Cortex of kidney (tissue), 1 donor: ENCODE measurements around the gene ZNF778.

Experiments
- DNase-seq: peaks from one replicate; lab custom pipeline; 2025; lab: John Stamatoyannopoulos, UW

Gene ZNF778

DNA sequence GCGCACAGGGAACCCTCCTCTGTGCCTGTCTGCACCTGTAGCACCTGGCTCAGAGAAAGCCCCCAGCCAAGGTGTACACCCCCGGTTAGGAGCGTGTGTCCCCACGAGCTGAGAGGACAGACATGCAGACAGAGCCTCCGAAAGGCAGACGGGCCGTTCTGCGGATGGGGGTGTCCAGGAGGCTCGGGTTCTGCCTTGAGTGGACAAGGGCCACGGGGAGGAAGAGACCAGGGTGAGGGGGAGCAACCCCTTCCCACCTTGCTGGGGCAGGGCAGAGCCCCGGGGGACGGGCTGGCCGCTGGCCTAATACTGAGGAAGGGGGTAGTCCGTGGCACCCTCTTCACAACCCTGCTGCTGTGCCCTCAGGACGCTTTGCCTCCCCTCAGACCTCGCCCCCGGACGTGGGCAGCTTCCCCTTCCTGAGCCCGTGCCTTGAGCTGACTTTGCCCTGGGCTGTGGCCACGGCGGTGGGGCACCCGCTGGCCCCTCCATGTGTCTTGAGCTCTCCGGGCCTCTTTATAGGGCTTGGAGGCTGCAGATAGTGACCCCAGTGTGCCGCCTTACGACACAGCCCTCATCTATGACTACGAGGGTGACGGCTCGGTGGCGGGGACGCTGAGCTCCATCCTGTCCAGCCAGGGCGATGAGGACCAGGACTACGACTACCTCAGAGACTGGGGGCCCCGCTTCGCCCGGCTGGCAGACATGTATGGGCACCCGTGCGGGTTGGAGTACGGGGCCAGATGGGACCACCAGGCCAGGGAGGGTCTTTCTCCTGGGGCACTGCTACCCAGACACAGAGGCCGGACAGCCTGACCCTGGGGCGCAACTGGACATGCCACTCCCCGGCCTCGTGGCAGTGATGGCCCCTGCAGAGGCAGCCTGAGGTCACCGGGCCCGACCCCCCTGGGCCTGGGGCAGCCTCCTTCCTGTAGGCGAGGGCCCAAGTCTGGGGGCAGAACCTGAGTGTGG is 22.9 kb upstream of the ZNF778 start:
- no peak for DNase-seq

DNA sequence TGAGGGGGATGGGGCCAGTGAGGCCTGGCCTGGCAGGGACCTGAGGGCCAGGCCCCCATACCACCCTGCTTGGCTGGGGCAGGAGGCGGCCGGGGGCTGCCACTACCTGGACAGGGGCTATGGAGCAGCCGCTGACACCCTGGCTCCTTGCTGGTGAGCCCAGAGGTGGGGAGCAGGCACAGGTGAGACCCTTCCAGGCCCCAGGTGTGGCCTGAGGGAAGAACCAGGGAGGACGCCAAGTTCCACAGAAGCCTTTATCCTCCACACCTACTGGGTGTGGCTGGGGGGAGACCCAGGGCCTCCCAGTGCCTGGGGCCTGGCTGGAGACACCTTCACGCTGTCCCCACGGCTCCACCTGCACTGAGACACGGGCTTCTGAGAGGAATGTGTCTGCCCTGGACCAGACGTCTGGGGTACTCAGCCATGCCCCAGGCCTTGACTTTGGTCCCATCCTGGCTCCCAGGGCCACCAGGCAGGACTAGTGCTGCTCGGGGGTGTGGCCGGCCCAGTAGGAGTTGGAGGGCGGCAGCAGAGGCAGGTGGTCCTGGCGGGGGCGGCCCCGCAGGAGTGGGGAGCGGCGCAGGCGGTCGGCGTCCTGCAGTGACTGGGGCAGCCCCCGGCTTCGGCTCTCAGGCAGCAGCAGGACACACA is 21.9 kb upstream of the ZNF778 start:
- DNase-seq: no peak

DNA sequence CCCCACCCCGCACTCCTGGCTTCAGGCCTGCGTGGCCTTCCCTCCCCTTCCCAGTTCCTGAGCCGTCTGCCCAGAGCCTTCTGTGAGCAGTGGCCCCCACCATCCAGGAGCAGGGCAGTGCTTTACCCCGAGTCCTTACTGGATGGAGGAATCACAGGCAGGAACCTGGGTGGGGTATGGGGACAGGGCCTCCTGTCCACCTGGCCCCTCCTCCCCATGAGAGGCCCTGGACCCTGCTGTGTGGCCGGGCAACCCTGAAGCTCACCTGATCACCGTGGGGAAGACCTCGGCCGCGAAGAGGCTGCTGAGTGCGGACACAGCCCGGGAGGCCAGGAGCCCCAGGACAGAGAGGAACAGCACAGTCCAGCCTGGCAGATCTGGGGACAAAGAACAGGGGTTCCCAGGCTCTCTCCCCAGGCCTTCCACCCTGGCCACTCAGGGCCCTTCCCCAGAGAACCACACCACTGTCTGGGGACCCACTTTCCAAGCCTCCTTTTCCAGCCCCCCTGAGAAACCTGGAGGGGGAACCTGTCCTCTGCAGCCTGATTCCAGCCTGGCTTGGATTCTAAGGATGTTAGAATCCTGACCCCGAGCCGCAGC is 20.4 kb upstream of the ZNF778 start:
- no peak for DNase-seq

DNA sequence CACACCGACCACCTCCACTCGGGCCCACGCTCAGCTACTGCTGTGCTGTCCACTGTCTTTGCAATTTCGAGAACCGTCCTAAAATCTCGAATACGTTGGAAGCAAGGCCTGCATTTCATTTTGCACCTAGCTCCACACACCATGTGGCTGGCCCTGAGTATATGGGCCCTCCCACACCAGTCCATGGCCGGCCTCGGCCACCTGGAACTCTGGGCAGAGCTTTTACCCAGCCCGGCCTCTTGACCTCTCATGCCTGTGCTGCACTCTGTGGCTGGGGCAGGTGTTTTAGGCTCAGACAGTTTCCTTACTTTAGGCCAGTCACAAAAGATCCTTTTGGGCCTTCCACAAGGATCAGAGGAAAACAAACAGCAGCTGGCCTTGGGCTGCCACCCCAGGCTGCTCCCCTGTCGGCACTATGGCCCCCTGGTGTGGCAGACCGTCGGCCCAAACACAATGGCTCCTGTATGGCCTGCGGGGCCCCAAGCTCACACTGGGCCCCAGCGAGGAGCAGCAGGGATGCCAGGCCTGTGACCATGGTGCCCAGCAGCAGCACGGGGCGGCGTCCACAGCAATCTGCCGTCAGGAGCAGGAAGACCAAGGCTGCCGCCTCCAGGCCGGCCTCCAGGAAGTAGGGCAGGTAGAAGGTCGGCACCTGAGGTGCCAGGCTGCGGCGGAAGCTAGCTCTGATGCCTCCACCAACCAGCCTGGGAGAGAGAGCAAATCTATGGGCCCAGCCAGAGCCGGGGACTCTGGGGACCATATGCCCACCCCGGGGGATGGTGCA is 19.7 kb upstream of the ZNF778 start:
- DNase-seq: no peak

DNA sequence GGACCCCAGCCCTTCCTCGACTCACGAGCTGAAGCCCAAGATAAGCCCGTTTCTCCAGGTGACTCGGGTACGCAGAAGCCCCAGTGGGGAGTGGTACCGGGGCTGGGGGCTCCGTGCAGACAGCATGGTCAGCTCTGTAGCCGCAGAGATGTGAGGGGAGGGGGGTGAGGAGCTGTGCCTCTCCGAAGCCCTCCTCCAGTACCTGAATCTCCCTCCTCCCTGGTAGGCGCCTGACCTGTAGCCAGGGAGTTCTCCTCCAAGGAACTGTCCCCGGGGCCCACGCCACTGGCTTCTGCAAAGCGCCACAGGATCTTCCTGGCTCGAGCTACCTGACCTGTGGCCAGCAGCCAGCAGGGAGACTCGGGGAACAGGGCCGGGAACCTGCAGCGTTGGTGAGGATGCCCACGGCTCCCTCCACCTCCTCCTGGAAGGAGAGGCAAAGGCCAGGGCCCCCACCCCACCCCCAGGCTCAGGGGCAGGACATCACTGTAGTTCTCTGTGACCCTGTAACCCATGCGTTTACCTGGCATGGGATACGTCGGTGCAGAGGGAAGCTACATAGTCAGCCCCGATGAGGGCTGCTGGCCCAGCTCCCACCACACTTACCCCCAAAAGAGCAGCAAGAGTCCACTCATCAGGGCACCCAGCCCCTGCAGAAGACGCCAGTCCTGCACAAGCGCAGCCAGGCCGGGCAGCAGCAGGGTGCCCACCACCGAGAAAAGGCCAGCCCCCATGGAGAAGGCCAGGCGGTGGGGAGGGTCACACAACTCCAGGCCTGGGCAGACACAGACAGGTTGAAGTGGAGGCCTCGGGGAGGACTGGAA is 18.9 kb upstream of the ZNF778 start:
- no peak for DNase-seq

DNA sequence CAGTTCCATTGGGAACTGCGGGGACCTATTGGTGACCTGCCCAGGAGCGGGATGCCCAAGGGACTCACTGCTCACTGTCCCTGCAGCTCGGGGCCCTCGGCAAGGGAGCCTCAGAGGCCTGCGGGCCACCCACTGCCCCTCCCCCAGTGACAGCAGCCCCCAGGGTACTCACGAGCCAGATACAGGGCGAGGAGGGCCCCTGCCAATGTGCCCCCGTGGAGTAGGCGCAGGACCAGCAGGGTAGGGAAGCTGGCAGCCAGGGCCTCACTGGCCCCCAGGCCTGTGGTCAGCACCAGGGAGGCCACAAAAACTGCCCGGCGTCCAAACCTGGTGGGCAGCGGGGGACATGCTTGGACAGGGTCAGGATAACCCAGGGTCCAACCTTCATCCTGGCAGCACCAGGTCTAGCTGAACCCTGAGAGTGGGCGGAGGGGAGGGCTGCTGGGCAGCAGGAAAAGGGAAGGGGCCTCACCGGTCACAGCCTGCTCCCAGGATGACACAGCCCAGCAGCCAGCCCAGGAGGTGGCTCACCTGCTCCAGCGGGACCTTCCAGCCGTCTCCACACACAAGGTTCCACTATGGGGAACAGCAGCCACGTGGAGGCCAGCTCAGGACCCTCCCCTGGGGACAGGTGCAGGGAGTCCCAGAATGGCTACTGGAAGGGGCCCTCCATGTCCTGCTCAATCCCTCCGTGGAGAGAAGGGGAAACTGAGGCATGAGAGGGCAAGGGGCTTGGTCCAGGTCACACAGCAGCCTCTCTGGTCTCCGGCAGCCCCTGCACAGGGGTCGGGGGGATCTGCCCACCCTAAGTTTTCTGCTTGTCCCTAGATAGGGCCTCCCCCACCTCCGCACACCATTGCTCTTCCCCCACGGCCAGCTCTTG is 18.0 kb upstream of the ZNF778 start:
- no peak for DNase-seq

DNA sequence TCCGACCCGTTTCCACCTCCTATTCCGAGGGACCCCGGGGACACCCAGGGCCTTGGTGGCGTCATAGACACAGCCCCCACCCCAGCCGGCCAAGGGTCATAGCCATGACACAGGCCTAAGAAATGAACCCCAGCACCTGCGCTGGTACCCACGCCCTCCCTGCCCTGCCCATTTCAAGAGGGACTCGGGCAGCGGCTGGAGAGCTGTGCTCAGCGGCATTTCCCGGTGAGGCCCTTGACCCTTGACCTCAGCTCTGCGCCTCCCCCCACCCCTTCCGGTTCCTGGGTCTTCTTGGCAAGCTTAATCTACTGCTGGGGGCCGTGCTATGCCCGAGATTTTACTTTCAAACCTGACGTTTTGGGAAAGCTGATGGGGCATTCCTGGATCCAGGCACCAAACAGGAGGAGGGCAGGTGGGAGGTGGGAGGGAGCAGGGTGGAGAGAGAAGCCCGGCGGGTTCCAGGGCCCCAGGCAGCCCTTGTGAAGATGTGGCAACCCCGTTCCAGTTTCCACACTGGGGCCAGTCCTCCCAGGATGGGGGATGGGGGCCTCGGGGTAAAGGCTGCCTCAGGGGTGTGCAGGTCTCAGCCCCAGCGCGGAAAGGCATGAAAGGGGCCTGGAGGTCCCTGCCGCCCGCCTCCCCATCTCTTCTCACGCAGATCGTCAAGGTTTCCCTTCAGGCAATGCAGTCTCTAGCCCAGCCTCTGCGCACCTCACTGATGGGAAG is 17.2 kb upstream of the ZNF778 start, which contains the start of gene SLC22A31:
Gene SLC22A31 (minus strand): TSS at position 414 of the 726 bp plus-strand sequence. CDS start 36 bp downstream, at position 378.
- no peak for DNase-seq

DNA sequence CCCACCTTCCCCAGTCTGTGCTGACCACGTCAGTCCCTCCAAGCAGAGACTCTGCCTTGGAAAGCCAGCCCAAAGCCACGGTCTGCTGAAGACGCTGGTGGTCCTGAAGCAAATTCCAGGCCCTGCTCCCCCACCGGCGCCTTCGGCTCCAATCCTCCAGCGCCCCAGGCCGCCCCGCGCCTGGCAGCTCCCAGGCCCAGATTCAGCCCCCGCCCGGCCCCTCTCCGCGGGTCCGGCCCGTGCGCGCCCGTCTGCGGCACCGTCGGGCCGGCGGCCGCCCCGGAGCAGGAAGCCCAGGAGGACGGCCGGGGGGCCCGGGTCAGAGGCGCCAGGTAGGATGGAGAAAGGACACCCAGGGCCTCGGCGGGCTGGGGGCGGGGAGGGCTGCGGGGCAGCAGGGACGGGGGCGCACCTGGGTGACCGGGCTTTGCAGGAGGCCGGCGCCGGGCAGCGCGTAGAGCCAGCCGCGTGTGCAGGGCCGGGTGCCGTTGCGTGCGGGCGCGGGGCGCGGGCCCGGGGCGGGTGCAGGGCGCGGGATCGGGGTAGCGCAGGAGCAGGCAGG is 16.6 kb upstream of the ZNF778 start:
- DNase-seq: no peak

DNA sequence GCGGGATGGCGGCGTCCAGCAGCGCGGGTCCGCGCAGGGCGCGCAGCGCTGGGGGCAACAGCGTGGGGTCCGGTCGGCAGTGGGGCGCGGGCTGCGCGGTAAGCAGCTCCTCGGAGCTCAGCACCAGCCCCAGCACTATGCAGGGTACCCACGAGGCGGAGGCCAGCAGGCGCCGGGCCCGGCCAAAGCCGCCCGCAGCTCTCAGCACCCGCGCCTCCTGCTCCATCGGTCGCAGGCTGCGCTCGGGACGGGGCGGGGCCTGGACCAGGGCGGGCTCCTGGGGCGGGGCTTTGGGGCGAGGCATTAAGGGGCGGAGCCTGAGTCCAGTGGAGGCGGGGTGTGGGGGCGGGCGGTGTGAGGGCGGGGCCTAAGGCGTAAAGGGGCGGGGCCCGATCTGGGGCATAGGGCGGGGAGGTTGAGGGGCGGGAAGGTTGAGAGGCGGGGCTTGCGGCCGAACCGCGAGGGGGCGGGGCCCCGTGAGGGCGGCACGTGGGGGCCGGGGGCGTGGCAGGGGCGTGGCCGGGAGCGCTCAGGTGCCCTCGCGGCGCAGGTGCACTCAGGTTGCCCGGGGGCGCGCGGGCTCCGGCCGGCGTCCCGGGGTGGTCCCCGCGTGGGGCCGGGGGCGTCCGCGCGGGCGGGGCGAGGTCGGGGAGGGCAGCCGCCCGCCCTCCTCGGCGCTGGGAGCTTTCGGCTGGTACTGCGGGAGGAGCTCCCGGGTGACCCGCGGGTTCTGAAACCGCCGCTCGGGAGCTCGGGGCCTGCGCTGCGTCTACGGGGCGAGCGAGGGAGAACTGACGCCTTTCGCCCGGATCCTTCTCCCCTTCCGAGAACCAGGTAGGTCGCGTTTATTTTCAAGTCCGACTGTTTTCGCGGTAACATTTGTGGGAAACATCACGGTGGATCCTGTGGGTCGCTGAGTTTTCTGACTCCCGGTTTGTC is 15.8 kb upstream of the ZNF778 start:
- DNase-seq: no peak

DNA sequence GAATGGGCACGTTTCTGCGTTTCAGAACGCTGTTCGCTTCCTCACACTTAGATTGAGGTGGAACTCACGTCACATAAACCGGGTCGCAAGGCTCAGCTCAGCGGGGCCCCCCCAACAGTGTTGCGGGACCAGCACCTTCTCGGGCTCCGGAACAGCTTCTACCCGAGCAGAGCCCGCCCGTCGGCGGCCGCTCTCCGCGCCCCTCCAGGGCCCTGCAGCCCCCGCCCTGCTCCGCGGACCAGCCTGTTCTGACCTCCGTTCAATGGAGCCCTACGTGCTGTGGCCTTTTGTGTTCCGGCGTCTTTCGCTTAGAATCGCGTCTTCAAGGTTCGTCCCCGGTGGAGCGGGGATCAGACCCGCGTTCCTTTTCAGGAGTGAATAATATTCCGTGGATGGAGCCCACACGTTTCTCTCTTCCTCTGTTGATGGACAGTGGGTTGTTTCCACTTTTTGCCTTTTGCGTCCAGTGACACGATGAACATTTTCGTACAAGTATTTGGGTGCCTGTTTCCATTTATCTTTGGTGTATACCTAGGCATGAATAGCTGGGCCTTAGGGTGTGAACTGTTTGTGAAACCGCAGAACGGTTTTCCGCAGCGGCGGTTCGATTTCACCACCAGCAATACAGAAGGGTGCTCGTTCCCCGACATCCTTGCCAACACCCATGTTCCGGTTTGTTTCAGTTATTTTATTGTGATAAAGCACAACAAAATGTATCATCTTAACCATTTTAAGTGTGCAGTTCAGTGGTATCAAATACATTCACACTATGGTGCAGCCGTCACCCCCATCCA is 14.9 kb upstream of the ZNF778 start:
- DNase-seq: no peak

DNA sequence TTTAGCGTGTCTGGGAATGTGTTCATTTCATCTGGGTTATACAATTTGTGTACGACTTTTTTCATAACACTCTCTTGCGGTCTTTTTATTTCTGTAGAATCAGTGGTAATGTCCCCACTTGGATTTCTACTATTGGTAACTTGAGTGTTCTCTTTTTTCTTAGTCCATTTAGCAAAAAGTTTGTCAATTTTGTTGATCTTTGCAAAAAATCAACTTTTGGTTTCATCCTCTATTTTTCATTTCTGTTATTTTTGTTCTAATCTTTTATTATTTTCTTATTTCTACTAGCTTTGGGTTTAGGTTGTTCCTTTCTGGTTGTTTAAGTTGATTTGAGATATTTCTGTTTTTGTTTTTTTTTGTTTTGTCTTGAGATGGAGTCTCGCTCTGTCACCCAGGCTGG is 9.5 kb upstream of the ZNF778 start:
- DNase-seq: no peak

DNA sequence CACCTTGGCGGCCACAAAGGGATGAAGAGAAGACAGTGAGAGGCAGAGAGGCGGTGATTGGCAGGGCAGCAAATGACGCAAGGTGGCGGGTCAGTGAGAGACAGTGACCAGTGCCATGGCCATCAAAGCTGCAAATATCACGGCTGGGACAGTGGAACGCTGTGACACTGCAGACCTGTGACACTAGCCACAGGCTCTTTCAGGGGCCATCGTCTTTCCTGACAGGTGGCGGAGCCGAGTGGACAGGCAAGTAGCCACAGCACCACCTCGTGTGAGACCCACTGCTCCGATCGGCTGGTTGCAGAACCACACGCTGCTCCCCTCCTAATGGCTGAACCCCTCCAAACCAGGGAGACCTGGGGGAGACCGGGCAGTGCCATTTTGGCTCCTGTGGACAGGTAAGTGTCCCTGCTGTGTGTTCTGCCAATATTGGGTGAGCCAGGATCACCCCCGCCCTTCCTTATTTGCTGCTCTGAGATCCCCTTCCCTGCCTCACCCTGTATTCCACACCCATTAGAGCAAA is 7.9 kb upstream of the ZNF778 start:
- DNase-seq: no peak

DNA sequence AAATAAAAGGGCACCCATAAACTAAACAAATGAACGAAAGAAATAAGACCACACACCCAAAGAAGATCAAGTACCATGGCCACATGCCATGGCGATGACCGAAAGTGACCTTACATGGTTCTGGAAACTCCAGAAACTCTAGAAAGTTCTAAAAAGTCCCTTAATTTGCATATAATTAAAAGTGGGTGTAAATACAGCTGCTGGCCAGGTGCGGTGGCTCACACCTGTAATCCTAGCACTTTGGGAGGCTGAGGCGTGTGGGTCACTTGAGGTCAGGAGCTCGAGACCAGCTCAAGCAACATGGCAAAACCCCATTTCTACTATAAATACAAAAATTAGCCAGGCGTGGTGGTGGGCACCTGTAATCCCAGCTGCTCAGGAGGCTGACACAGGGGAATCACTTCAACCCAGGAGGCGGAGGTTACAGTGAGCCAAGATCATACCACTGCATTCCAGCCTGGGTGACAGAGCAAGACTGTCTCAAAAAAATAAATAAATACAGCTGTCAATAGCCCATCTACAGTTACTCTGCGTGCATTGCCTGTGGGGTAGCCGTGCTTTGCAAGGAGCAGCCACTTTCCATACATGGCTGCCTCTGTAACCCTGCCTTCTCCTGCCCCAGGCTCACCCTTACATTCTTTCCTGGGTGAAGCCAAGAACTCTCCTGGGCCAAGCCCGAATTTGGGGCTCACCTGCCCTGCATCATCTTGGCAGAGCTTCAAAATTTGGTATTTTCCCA is 7.2 kb upstream of the ZNF778 start:
- no peak for DNase-seq

DNA sequence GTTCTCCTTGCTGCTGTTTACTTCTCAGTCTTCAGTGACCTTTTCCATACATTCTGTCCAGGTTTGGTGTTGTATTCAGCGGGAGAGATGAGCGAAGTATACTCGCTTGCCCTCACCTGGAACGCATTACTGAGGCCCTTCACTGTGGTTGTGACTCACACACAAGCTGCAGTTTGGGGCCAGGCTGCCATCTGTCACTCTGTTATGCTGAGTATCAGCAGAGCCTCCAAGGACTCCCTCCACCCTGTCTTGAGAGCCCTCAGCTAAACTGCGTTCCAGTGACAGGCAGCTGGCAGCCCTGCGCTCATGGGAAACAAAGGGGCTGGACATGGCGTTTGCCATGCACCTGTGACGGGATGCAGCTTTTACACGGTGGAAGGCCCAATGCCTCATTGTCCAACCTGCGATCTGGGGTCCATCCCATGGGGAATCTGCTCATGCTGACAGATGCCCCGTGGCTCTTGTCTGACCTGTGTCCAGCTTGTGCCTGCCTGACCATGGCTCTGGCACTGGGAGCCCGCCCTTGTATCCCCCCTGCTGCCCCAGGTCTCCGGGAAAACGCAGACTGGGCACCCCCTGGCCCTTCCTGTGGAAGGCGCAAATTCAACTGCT is 6.5 kb upstream of the ZNF778 start:
- DNase-seq: no peak

DNA sequence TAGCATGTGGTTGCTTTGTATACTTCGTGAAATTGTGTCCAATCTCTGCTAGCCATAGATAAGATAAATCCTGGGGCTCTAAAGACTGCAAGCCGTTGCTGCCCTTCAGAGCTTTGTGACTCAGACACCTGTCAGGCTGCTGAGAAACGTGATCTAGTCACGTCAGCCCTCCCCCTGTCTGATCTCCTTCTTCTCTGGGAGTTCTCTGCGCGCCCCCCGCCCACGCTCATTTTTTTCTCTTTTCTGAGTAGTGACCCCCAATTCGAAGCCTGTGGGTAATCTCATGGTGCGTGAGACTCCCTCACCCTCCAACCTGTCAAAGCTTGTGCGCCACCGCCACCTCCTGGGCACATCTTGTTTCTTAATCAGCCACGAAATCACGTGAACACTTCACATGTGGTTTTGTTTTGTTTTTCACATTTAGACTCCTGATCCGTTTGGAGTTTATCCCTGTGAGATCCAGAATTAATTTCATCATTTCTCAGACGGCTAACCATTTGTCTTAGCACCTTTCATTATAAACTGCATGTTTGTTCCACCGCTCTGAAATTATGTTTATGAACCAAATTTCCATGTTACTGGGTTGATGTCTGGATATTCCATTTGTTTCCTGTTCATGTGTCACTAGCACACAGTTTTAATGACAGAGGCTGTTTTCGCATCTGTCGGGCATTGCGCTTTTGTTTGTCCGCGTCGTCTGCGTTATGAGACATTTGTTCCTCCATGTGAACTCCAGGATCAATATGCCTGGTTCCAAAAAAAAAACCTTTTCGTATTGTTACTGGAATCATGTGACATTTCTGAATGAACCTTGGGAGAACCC is 977 bp upstream of the ZNF778 start:
- DNase-seq: no peak
